GM21367 (cell line): ENCODE data around the gene MEF2D.
A peak's percentile ranks its signal among the peaks of the same experiment; 100 is the strongest.

ENCODE experiments used
- ATAC-seq: cut with Tn5 transposase; IDR thresholded peaks from one replicate; pipeline ENCODE4 v1.9.1; 2021; ENCODE audit not compliant: unreplicated experiment

MEF2D gene

DNA sequence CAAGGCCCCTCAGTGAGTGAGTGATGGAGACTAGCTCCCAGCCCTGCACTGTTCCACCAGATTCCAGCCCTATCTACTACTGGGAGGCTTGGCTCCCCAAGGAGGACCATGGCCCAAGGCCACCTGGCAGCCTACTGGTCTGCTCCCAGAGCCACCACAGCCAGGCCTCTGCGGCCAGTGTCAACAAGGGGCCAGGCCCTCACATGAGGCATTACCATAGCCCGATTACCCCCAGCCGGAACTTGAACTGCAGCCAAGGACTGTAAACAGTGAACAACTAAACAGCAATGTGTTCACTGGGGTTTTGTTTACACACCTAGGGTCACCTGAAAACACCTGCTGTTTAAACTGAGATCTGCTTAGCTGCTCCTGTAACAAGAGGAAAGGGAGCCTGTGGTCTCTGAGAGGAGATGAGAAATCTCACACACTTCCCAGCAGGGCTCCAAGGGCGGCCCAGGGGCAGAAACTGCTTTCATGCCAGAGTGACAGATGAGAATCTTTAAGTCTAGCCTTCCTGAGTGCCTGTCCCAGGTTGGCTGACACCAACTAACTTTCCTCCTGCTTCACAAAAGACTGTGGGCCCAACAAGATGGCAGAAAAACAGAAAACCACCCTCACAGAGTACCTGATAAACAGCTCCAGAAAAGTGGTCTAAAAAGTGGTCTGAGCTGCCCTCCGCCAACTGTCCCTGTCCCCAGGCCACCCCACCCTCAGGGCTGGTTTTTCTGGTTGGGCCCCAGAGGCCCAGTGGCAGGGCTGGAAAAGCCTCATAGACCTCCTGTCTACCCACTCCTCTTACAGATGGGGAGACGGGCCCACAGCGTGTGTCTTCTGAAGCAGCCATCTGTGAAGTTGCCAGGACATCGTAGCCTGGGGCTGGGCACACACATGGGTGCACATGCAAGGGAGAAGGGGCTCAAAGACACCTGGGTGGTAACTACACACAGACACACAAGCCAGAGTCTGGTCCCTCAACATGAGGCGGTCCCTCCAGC is 28.8 kb downstream of the MEF2D start:
- no peak for ATAC-seq

DNA sequence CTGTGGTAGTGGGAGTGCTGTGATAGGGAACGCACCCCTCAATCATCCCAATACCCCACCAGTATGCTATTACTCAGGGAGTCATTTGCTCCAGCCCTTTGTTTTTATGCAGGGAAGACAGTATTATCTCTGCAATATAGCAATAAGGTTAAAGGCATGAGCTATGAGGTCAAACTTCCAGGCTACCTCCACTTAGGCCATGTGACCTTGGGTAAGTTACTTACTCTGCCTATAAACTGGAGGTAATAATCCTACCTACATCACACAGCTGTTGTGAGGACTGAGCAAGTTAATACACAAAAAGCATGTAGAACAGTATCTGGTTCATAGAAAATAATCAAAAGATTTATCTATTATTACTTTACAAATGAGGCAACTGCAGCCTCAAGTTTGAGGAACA is 30.1 kb downstream of the MEF2D start:
- ATAC-seq: no peak

DNA sequence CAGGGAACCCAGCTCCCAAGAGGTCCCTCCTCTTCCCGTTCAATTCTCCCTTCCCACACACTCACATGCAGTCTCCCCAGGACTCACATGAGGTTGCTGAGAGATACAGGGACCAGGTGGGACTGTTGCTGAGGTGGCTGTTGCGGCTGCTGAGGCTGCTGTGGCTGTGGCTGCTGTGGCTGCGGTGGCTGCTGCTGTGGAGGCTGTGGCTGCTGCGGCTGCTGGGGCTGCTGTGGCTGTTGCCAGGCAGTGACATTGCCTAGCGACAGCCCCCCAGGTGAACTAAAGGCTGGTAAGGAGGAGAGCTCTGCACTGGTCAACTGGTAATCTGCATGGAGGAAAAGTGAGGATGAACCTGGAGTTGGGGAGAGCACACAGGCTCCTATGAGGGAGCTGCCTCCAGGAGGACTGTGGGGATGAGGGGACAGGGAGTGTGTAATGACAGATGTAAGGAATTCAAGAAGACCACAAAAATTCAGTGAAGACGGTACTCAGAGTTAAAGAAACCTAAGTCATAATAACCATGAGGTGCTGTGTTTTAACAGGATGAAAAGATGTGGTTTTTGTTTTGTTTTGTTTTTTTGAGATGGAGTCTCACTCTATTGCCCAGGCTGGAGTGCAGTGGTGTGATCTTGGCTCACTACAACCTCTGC is 31.8 kb downstream of the MEF2D start:
- no peak for ATAC-seq

DNA sequence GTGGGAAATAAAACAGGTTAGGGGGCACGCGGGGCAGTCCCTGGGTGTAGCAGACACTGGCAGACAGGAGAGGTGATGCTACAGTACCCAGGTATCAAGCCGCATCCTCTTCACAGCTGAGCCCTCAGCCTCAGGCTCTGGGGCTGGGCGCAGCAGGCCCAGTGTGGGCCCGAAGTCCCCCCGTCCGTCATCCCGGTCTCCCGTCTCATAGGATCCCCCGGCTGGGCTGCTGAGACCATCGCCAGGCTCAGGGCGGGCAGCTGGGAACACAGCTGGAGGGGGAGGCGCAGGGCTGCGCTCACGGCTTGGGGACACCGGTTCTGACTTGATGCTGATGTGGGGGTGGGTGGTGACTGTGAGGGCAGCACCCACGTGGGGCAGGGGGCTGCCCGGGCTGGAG is 32.7 kb downstream of the MEF2D start:
- ATAC-seq: no peak

DNA sequence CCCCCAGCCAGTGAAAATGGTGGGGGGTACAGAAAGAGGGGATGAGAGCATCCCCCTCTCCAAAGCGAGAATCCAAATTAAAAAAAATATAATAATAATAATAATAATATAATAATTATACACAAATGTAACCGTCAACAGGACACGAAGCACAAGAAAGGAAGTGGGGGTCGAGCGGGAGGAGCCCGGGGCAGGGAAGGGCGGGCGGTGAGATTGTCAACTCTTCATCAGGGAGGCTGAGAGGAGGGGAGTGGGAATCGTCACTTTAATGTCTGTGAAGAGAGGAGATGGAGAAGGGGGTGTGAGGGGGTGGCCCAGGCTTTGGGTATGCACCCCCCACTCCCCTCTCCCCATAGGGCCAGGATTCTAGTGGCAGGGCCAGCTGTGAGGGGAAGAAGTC is 33.2 kb downstream of the MEF2D start:
- no peak for ATAC-seq

DNA sequence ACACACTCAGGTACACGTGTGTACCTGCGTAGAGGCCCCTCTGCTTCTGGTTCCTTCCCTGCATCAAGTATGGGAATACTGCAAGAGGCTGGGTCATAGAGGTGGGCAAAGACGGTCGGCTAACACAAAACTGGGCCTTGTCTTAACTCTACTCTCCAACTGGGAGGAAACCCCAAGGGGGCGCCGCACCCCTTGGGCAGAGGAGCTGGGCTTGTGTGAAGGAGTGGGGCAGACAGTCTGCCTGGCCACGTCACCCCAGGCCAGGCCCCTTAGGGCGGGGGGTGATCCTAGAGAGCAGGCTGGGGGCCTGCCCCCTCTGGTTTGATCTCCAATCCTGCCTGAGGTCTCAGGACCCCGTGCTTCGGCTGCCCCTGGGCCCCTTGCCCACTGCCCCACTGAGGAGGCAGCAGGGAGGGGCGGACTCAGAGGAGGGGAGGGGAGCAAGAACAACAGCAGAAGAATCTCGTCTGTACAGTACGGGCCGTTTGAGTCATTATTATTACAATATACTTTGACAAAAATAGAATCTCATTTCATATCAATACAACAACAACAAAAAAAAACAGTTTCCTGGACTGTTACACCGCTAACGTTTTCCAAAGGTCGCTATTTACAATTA is 34.7 kb downstream of the MEF2D start:
- ATAC-seq: no peak

DNA sequence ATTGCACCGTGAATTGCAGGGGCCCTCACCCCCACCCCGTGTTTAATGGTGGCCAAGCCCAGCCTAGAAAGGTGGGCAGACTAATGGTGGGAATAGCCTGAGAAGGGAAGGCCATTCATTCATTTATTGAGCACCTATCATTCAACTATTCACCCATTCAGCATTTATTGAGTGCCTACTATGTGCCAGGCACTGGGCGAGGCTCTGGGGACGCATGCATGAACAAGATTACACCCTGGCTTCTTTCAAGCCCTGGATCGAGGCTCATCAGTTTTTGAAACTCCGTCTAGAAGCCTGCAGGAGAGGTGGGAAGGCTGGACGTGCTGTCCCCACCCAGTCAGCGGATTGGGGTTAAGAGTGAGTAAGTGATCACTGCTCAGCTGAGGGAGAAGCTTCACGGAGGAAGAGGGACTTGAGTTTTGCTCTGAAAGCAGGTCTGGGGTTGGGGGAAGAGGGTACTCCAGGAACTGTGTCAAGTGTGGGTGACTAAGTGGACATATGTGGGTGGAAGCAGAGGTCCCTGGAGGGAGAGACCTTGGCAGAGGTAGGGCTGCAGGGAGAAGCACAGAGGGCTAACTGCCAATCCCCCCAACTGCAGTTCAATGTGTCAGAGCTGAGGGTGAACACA is 35.6 kb downstream of the MEF2D start:
- ATAC-seq: no peak

DNA sequence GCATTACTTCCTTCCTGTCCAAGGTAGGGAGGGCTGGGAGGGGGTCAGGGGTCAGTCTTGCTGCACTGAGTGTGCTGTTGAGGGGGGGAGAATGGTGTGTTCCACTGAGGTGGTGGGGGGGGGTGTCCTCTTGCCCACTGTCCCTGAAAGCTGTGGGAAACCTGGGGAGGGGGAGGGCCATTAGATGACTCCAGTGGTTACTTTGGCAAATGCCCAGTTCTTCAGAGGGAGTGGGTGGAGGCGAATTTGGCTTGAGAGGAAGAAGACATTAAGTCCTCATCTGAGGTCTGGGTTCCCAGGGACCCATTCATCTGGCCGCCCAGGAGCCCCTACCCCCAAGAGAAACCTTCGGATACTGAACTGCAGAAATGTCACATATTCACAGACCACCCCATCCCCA is 36.2 kb downstream of the MEF2D start:
- no peak for ATAC-seq

DNA sequence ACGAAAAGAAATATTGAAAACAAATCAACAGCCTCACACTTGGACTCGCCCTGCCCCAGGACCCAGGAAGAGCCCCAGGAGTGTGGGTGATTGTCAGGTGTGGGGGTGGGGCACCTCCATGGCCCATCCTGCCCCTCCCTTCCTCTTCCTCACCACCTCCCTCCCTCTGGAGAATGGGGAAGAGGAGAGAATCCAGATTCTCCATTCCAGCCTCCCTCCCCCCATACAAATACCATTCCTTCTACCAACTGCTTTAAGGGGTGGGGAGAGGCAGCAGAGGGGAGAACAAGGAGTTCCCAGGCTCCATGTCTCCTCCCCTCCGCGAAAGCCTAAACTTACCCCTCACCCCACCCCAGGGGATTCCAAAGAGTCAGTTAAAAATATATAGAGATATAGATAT is 36.7 kb downstream of the MEF2D start:
- no peak for ATAC-seq

DNA sequence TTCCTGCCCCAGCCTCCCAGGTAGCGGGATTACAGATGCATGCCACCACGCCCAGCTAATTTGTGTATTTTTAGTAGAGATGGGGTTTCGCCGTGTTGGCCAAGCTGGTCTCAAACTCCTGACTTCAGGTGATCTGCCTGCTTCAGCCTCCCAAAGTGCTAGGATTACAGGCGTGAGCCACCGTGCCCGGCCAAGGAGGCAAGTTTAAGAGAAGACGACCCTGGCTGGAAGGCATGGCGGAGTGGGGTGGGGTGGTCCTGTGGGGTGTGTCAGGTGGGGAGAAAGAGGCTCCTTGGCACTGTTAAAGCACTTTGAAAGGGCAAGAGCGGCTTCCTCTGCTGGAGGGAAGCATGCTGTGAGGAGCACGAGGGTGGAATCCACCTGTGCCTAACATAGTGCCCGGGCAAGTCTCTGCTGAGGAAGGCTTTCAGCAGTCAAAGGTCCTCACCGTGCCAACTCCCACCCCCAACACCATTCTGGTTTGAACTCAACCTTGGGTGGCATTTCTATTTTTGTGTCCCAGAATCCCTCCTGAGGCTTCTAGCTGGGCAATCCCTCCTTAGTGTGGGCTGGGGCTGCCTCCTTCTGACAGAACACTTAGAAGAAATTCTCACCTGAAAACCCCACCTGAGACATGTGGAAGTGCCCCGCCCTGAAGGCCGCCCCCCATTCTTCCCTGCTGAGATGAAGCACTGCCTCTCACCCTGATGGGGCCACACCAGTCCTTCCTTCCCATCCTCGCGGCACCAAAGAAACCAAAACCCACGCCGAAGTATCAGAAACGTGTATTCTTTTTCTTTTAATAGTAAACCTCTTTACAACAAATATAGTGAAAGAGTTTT is 37.4 kb downstream of the MEF2D start:
- no peak for ATAC-seq

DNA sequence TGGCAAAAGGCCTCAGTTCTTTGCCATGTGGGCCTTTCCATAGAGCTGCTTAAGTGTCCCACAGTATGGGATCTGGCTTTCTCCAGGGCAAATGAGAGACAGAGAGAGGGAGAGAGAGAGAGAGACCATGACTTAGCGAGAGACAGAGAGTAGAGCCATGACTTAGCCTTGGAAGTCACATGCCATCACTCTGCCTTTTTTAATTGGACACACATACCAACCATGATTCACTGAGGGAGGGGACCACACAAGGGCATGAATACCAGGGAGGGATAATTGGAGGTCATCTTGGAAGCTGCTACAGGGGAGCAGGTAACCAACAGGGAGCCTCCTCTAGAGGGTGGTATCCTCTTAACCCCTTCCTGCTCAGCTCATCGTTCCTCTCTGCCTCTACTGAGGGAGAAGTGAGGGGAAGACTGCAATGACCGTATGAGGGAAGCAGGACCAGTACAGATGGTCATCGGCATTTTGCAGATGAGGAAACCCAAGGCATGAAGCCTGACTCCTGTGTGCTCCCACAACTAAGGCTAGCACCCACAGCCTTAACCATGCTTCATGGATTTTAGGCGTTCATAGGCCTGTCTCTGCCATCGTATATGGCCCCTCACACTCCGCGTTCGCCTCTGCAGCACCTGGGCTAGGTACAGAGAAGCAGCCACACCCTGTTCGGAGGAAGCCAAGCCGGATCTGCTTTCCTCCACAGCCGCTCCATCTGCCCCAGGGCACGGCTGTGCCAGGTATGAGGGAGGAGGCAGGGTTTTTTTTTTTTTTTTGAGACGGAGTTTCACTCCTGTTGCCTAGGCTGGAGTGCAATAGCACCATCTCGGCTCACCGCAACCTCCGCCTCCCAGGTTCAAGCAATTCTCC is 38.6 kb downstream of the MEF2D start:
- no peak for ATAC-seq

DNA sequence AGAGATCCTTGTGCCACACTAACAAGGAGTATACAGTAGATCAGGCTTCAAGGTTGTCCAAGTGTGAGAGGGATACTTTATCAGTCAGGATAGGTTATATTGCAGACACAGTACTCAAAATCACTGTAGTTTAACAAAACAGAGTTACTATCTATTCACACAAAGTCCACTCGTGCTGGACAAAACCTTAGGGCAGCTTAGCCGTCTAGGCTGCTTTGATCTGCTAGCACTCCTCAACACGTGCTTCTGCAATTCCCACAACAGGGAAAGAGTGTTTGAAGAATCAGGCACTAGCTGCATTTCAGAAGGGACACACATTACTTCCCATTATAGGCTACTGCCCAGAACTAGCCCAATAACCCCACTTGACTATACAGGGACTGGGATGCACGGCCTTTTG is 39.5 kb downstream of the MEF2D start:
- ATAC-seq: no peak

DNA sequence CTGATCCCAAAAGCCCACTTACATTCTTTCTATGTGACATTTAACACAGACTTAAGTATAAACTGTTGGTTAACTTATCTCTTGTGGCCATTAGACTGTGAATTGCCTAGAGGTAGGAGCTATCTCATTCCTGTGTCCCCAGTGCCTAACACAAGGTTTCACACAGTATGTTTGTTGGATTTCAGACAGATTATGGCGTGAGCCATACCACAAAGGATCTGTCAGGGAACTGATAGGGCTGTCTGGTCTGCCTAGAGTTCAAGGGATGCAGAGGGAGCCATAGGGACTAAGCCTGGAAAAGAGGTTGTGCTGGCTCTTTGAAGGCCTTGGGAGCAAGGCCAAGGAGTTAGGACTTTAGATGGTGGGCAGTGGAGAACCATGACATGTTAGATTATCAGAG is 40.0 kb downstream of the MEF2D start:
- no peak for ATAC-seq

DNA sequence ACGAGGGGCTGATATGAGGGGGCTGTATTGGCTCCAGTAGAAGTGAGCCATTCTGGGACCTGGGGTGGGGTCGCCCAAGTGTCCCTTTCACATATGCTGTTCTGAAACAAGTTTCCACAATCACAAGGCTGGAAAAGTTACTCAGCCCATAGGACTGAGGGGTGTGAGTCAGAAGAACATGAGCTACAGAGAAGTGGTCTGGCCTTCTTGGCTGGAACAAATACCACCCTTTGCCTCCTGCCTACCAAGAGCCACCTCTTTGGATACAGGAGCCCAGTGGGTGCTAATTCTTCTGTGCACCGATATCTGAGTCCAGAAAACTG is 42.4 kb downstream of the MEF2D start:
- no peak for ATAC-seq

DNA sequence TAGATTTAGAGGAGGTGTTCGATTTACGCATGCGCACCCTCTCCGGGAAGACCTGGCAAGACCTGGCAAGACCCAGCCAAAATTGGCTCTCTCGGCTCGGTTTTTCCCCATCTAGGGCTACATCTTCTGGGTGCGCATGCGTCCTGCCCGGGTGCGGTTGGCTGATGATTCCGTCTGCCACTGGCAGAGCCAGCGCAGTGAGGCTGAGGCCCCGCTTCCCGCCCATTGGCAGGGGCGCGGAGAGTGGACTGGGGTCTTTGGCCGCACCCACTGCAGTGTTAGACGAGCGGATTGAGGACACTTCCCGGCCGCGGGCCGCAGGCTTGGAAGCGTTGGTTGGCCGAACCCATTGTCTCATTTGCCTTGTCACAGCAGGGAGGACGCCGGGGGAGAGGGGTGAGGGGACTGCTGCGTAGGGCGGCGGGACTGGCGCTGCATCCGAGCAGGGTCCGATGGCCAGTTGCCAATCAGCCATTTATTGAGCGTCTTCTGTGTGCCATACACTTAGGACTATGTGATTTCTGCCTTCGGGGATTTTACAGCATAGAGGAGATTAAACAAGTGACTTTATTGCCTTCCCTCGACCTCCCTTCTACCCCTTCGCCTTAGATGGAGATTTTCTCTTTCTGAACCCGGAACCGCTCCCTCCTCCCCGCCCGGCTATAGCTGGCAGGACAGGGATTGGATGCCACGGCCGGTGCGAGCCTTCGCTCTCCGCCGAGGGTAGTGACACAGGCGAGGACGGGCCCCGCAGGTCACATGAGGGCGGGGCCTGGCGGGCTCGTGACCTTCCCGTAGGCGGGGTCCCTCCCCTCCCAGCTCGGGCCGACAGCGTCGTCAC is 43.7 kb downstream of the MEF2D start:
- ATAC-seq: peak; percentile 80

DNA sequence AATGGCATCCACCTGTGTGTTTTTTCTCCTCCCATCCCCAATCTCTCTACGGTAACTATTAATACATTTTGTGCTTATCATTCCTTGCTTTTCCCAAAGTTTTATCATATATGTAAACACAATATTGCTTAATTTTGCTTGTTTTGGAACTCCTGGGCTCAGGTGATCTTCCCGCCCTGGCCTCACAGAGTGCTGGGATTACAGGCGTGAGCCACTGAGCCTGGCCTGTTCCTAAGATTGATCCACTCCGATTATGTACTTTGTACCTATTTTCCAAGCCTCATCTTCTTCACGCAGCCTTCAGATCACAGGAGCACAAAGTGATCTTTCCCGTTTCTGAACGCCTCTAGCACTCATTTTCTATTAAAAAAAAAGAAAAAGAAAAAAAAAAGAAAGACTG is 45.2 kb downstream of the MEF2D start:
- ATAC-seq: no peak

DNA sequence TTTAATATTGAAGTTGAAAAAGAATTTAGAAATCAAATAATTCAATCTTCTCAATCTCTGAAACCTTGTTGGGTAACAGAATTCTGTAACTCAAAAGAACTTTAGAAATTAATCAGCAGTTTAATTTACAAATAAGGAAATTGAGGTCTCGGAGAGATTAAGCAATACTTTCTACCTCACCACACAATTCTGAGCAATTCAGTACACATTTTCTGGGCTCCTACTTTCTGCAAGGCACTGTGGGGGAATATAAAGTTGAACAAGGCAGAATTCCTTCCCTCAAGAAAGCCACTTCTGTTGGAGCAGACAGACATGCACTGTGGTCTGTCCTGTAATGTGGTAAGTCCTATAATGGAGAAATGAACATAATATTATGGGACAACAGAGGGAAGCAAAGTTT is 47.7 kb downstream of the MEF2D start:
- no peak for ATAC-seq

DNA sequence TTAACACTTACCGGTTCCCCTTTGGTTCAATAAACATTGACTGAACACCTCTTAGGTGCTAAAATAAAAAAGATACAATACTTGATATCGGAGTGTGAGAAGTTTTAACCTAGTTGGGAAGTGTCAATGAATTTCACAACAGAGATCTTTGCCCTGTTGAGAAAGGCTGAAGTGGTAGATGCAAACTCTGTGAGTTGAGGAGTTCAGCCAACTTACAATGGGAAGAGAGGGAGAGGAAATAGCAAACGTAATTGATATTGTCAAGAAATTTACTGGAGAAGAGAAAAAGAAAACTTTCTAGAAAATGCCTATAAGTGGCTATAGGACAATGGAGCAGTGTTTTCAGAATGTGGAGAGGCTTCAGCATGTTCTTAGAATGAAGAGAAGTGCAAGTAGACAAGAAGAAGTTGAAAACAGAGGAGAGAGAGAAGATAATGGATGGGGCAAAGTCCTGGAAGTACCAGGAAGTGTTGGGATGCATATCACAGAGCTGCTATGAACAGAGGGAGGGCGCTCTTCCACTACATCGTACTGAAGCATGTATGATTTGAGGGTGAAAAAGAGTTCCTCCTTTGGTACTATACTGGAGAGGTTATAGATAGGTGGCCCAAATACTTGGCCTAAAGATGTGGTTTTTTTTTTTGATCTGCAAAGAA is 48.9 kb downstream of the MEF2D start:
- ATAC-seq: no peak
